IPS-18c (cell line): ENCODE measurements around the gene LHX3.

ENCODE experiments used
- H3K4me3 ChIP-seq: 2 replicates; pipeline ENCODE4 v1.7.0; 2013; ENCODE audit warnings: low read depth, mild to moderate bottlenecking, low read length, moderate library complexity; ENCODE audit not compliant: insufficient read depth
- H3K9me3 ChIP-seq: one replicate; pipeline ENCODE4 v1.6.1; 2013; ENCODE audit warnings: mild to moderate bottlenecking, low read length, moderate library complexity; ENCODE audit not compliant: control insufficient read depth, insufficient read depth

The LHX3 gene

GRCh38 chr9:136218673-136219072, 13.7 kb upstream of the LHX3 start:
- Histone ChIP-seq H3K9me3 (no peaks in the 10 kb centered on the region), H3K4me3 (no peak overlapping the region)

GRCh38 chr9:136218271-136218670, 13.3 kb upstream of the LHX3 start:
- no peaks in the 10 kb centered on the region for H3K9me3 ChIP-seq
- H3K4me3 ChIP-seq: no peak overlapping the region

GRCh38 chr9:136216541-136217244, 11.8 kb upstream of the LHX3 start:
- H3K9me3 ChIP-seq: no peaks in the 10 kb centered on the region
- no peak overlapping the region for H3K4me3 ChIP-seq

DNA sequence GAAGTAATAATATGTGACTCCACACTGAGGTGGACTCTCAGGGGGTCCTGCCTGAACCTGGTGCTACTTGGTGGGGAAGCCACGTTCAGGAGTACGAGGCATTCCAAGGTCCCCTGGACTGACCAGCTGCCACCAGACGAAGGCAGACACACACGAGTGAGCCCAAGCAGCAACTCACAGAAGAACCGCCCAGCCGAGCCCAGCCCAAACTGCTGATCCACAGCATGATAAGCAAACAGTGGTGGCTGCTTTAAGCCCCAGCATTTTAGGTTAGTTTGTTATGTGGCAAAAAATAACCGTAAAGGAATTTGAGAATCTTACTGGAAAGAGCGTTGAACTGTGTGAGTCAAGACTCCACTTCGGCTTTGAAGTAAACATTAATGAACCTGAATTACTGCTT, 8.8 kb upstream of the LHX3 start:
- no peaks in the 10 kb centered on the region for H3K9me3 ChIP-seq
- no peak overlapping the region for H3K4me3 ChIP-seq

- H3K4me3 ChIP-seq: no peak overlapping the region
Measured at GRCh38 chr9:136212345-136212950, 7.5 kb upstream of the LHX3 start.

DNA sequence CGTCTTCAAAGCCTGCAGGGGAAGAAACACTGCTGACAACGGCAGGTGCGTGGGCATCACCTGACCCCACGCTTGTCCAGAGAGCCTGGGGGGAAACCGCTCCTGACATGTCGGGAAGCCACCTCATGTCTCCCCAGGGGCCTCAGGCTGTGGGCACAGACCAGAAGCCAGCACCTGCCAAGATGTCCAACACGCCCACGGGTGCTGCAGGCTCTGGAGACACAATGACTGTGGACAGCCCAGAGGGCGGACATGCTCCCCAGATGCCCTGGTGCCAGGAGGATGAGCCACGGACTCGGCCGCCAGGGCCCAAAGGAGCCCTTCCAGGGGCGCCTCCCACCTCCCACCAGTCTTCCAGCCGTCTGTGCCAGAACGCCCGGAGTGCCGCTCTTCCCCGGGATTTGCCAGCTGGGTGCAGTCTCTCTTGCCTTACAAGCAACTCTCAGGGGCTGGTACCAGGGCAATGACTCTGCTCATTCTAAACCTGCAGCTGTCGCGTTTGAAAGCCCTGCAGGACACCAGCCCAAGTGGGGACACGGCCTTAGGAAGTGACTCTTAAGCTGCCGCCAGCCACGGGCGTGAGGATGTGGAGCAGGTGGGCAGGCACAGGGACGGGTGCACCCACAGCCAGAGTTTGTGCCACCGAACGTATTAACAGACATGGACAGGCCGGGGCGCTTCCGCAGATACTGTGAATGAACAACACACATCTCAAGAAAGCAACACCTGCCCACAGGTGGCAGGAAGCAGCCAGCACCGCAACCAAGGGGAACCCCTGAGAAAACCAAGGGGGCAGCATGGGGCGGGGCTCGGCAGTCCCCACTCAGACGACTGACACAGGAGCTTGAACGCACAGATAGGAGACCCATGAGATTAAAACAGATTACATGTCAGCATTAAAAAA, 6.8 kb upstream of the LHX3 start:
- Histone ChIP-seq H3K9me3 (no peaks in the 10 kb centered on the region), H3K4me3 (no peak overlapping the region)

More at GRCh38 chr9:136212345-136212950, 7.5 kb upstream of the LHX3 start:
- H3K9me3 ChIP-seq: no peaks in the 10 kb centered on the region

GRCh38 chr9:136211006-136211405, 6.1 kb upstream of the LHX3 start:
- Histone ChIP-seq H3K9me3 (no peaks in the 10 kb centered on the region), H3K4me3 (no peak overlapping the region)

- H3K4me3 ChIP-seq: no peak overlapping the region
- H3K9me3 ChIP-seq: no peaks in the 10 kb centered on the region
Measured at GRCh38 chr9:136210276-136210675, 5.3 kb upstream of the LHX3 start.

DNA sequence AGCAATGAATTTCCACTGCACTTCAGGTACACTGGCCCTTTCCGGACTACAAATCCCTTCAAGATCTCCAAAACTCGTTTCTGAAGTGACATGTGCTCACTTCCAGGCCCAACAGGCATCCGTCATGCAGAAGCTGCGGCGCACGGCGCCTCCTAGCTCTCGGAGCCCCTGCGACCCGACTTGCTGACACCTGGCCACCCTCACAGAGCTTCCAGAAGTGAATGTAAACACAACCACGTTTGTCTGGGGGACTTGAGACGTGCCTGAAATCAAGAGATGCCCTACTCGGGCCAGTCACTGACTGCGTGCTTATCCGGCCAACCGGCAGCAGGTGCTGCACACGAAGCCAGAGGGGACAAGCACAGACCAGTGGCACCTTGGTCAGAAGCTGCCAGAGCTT, 4.9 kb upstream of the LHX3 start:
- H3K9me3 ChIP-seq: no peaks in the 10 kb centered on the region
- H3K4me3 ChIP-seq: no peak overlapping the region

- H3K9me3 ChIP-seq: no peaks in the 10 kb centered on the region
- H3K4me3 ChIP-seq: no peak overlapping the region
Measured at GRCh38 chr9:136209232-136209631, 4.3 kb upstream of the LHX3 start.

- no peaks in the 10 kb centered on the region for H3K9me3 ChIP-seq
- H3K4me3 ChIP-seq: no peak overlapping the region
Measured at GRCh38 chr9:136208675-136209074, 3.7 kb upstream of the LHX3 start.

- Histone ChIP-seq H3K9me3 (no peaks in the 10 kb centered on the region), H3K4me3 (no peak overlapping the region)
Measured at GRCh38 chr9:136207616-136208015, 2.7 kb upstream of the LHX3 start.

DNA sequence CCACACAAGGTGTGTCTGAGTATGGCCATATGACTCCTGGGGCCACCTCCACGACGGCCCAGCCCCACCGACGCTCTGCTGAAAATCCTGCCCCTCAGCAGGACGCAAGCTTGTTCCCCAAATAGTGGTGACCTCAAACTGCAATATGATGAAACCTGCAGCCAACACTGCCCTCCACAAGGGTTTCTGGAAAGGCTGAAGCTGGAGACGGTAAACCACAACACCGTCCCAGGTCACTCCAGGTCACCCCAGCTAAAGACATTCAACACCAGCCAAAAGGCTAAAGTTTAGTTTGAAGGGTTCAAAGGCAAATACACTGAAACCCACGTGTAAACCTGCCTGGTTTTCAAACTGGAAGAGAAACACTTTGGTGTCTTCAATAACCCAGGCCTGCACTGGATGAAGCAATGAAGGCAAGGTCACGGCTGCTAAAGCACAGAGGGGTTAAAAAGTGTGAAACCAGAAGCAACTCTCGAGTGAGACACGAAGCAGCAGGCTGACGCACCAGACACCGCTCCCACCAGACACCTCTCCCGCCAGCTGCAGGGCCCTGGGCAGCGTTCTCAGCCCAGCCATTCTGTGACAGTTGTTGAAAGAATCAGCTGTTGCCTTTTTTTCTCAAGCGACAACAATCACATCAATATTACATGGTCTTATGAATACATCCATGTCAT, 1.8 kb upstream of the LHX3 start:
- H3K4me3 ChIP-seq: no peak overlapping the region
- H3K9me3 ChIP-seq: no peaks in the 10 kb centered on the region

DNA sequence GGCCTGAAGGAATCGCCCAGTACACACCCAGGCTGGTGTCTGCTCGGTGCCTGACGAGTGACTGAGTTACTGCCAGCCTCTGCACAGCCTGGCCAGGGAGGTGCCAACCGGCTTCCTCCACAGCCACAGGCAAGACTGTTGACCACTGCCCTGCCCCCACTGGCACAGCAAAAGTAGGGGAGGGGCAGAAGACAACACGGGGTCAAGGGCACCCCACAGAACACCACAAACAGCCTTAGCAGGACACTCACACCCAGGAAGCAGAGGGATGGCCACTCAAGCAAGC, 722 bp upstream of the LHX3 start:
- H3K9me3 ChIP-seq: no peaks in the 10 kb centered on the region
- no peak overlapping the region for H3K4me3 ChIP-seq

- Histone ChIP-seq H3K9me3 (no peaks in the 10 kb centered on the region), H3K4me3 (no peak overlapping the region)
Measured at GRCh38 chr9:136204145-136204805, 653 bp downstream of the LHX3 start.

- no peaks in the 10 kb centered on the region for H3K9me3 ChIP-seq
- 0 out of 2 replicates have a peak overlapping the region, but pooled peaks have one; percentile 20 for H3K4me3 ChIP-seq
Measured at GRCh38 chr9:136203408-136204144, 1.4 kb downstream of the LHX3 start.
